ENCODE measurements around the gene UBXN10. TPM values are rescaled to one million over a fixed set of nuclear protein-coding genes. Genes with fewer than 3 reads are reported as not detected.

UBXN10 gene
- total RNA-seq, 1 donor: 0.81 TPM

GRCh38 chr1:20180844-20181207 lies 5.1 kb upstream of the UBXN10 start:
- no peak for DNase-seq (ENCODE audit: low read depth in 2 of 3, low spot score in 2 of 3)

GRCh38 chr1:20182415-20182814 lies 3.5 kb upstream of the UBXN10 start:
- DNase-seq (ENCODE audit: low read depth in 2 of 3, low spot score in 2 of 3): no peak

GRCh38 chr1:20183035-20183434 lies 2.9 kb upstream of the UBXN10 start:
- DNase-seq (ENCODE audit: low read depth in 2 of 3, low spot score in 2 of 3): no peak

- DNase-seq (ENCODE audit: low read depth in 2 of 3, low spot score in 2 of 3): no peak
Measured at GRCh38 chr1:20183616-20184271, 2.2 kb upstream of the UBXN10 start.

- DNase-seq (ENCODE audit: low read depth in 2 of 3, low spot score in 2 of 3): peak in 1 of 3 donors; percentile 17
Measured at GRCh38 chr1:20184481-20184900, 1.4 kb upstream of the UBXN10 start.

- DNase-seq (ENCODE audit: low read depth in 2 of 3, low spot score in 2 of 3): peak in 2 of 3 donors; percentile 10 to 19
Measured at GRCh38 chr1:20184997-20185833, 681 bp upstream of the UBXN10 start.

GRCh38 chr1:20187103-20187812 lies 1.4 kb downstream of the UBXN10 start:
- peak in 1 of 3 donors; percentile 22 for DNase-seq (ENCODE audit: low read depth in 2 of 3, low spot score in 2 of 3)

GRCh38 chr1:20187813-20188454 lies 2.0 kb downstream of the UBXN10 start:
- DNase-seq (ENCODE audit: low read depth in 2 of 3, low spot score in 2 of 3): no peak

GRCh38 chr1:20188455-20188817 lies 2.5 kb downstream of the UBXN10 start:
- DNase-seq (ENCODE audit: low read depth in 2 of 3, low spot score in 2 of 3): no peak

GRCh38 chr1:20189664-20190063 lies 3.8 kb downstream of the UBXN10 start:
- DNase-seq (ENCODE audit: low read depth in 2 of 3, low spot score in 2 of 3): no peak

GRCh38 chr1:20190256-20191160 lies 4.6 kb downstream of the UBXN10 start:
- DNase-seq (ENCODE audit: low read depth in 2 of 3, low spot score in 2 of 3): no peak

GRCh38 chr1:20191266-20191825 lies 5.5 kb downstream of the UBXN10 start:
- DNase-seq (ENCODE audit: low read depth in 2 of 3, low spot score in 2 of 3): no peak

- DNase-seq (ENCODE audit: low read depth in 2 of 3, low spot score in 2 of 3): no peak
Measured at GRCh38 chr1:20192364-20192763, 6.5 kb downstream of the UBXN10 start.

GRCh38 chr1:20192871-20193411 lies 7.0 kb downstream of the UBXN10 start:
- no peak for DNase-seq (ENCODE audit: low read depth in 2 of 3, low spot score in 2 of 3)

- no peak for DNase-seq (ENCODE audit: low read depth in 2 of 3, low spot score in 2 of 3)
Measured at GRCh38 chr1:20194224-20194623, 8.3 kb downstream of the UBXN10 start.

GRCh38 chr1:20194757-20195461 lies 9.0 kb downstream of the UBXN10 start:
- DNase-seq (ENCODE audit: low read depth in 2 of 3, low spot score in 2 of 3): peak; percentile 36 to 82 (median 43)

- no peak for DNase-seq (ENCODE audit: low read depth in 2 of 3, low spot score in 2 of 3)
Measured at GRCh38 chr1:20195462-20195780, 9.5 kb downstream of the UBXN10 start.

GRCh38 chr1:20197329-20197791 lies 11.5 kb downstream of the UBXN10 start:
- DNase-seq (ENCODE audit: low read depth in 2 of 3, low spot score in 2 of 3): no peak

GRCh38 chr1:20198296-20198695 lies 12.4 kb downstream of the UBXN10 start:
- no peak for DNase-seq (ENCODE audit: low read depth in 2 of 3, low spot score in 2 of 3)
